Keratinocyte (primary cell): ENCODE measurements around the gene WASHC4.

Experiments used
- CTCF ChIP-seq, 3 experiments: IDR thresholded peaks in 1 of 3; conservative IDR thresholded peaks in 1 of 3; optimal IDR thresholded peaks in 1 of 3; 2 replicates in 2 of 3; 3 replicates in 1 of 3; pipeline versions ENCODE3 to v1.5.1; 2011; ENCODE audit warnings: low read length in 3 of 3, mild to moderate bottlenecking in 3 of 3, moderate library complexity in 2 of 3, control low read depth in 1 of 3, inconsistent platforms in 1 of 3; ENCODE audit not compliant: insufficient read depth in 2 of 3; ENCODE audit errors: extremely low read depth in 1 of 3
- EZH2 ChIP-seq: IDR thresholded peaks from one replicate; pipeline ENCODE4 v1.6.1; 2012; ENCODE audit warnings: inconsistent platforms, mild to moderate bottlenecking, low read length, moderate library complexity

DNA sequence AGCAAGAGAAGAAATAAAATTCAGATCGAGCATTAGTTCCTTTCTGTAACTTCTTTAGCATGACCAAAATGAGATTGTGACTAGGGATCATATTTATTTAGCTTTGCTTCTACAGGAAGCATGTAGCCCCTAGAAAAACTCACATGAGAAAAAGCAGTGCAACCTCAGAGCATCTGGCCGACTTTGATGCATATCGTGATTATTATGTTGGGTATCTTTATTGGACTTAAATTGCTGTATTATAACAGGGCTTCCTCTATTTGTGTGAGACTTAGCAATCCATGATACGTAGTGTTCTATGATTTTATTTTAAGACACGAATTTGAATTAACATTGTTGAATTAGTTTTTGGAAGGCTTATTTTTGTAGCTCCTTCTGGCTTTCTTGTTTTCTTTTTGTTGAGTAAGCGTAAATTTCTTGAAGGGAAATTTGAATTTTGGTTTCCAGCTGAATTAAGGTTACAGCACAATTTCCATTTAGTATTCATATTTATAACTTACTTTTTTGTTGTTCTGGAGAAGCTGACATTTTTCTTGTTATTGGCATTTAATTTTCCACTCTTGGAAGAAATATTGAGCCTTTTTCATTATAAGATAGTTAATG, 33.9 kb downstream of the WASHC4 start:
- TF ChIP-seq CTCF (optimal IDR thresholded peaks at IDR 0.05 in 1 of 3, IDR thresholded peaks at IDR 0.05 in 1 of 3, conservative IDR thresholded peaks at IDR 0.05 in 1 of 3; ENCODE audit: extremely low read depth in 1 of 3, insufficient read depth in 2 of 3, low read length in 3 of 3) (no peak), EZH2 (no peak)
